NCI-H446 (cell line): ENCODE results near the gene CFAP70.

Experiments used
- DNase-seq, 2 experiments: peaks; one replicate each; lab custom pipeline; 2025; lab: John Stamatoyannopoulos, UW

CFAP70 gene

GRCh38 chr10:73215749-73216148 lies 142.9 kb downstream of the CFAP70 start:
- no peak for DNase-seq

- DNase-seq: no peak
Observed at GRCh38 chr10:73211106-73211811, 147.4 kb downstream of the CFAP70 start.

GRCh38 chr10:73210395-73211105 lies 148.1 kb downstream of the CFAP70 start:
- no peak for DNase-seq

- no peak for DNase-seq
Observed at GRCh38 chr10:73209705-73210104, 149.0 kb downstream of the CFAP70 start.

- DNase-seq: no peak
Observed at GRCh38 chr10:73207883-73208282, 150.8 kb downstream of the CFAP70 start.

GRCh38 chr10:73206385-73206784 lies 152.3 kb downstream of the CFAP70 start:
- no peak for DNase-seq

GRCh38 chr10:73205890-73206289 lies 152.8 kb downstream of the CFAP70 start:
- DNase-seq: no peak

GRCh38 chr10:73205081-73205480 lies 153.6 kb downstream of the CFAP70 start:
- DNase-seq: no peak
